Naive thymus-derived CD4-positive, alpha-beta T cell (primary cell): ENCODE data around the gene FAF1. TPM values are rescaled to one million over a fixed set of nuclear protein-coding genes. Genes with fewer than 3 reads are reported as not detected.

Source experiments
- ATAC-seq: fragments of 150-1000 bp; cut with Tn5 transposase; 2 replicates; pipeline ENCODE4 v1.10.0; 2021; ENCODE audit warnings: mild to moderate bottlenecking, moderate library complexity
- CTCF ChIA-PET: fragments of 350-600 bp; sonication (Branson Sonifier 250); formaldehyde crosslinking; loops from one replicate; lab custom pipeline; 2021; ENCODE audit warnings: antibody characterized with exemption; lab: Charles Lee
- POLR2A ChIA-PET: fragments of 350-600 bp; sonication (Branson Sonifier 250); formaldehyde crosslinking; loops from one replicate; lab custom pipeline; 2021; ENCODE audit warnings: antibody characterized with exemption, inconsistent platforms; lab: Charles Lee
- DNase-seq, 9 donors: peaks; one replicate each; pipeline versions ENCODE4 v3.0.0 to v3.0.0-alpha.2; 2020 to 2022; ENCODE audit warnings: mixed read lengths in 1 of 9
- H3K27ac ChIP-seq: one replicate; pipeline ENCODE4 v1.7.0; 2013; ENCODE audit warnings: mild to moderate bottlenecking, low read depth, low read length, moderate library complexity
- H3K27me3 ChIP-seq, 2 donors: one replicate each; pipeline ENCODE4 v1.7.0; 2013; ENCODE audit warnings: low read length in 2 of 2, mild to moderate bottlenecking in 2 of 2, moderate library complexity in 2 of 2; ENCODE audit not compliant: control insufficient read depth in 2 of 2, insufficient read depth in 2 of 2
- H3K36me3 ChIP-seq, 3 experiments: 1 replicate in 2 of 3; 2 replicates in 1 of 3; pipeline ENCODE4 v1.7.0; 2013; ENCODE audit warnings: low read length in 3 of 3, mild to moderate bottlenecking in 3 of 3, moderate library complexity in 1 of 3; ENCODE audit not compliant: insufficient read depth in 3 of 3, control insufficient read depth in 2 of 3
- H3K4me1 ChIP-seq, 2 donors: one replicate each; pipeline ENCODE4 v1.7.0; 2013; ENCODE audit warnings: low read length in 2 of 2, mild to moderate bottlenecking in 2 of 2, moderate library complexity in 1 of 2; ENCODE audit not compliant: control insufficient read depth in 2 of 2, insufficient read depth in 2 of 2
- H3K4me3 ChIP-seq: 2 replicates; pipeline ENCODE4 v1.7.0; 2013; ENCODE audit warnings: mild to moderate bottlenecking, low read length
- H3K9me3 ChIP-seq, 3 experiments: 1 replicate in 2 of 3; 2 replicates in 1 of 3; pipeline ENCODE4 v1.7.0; 2013; ENCODE audit warnings: low read length in 3 of 3; ENCODE audit not compliant: control insufficient read depth in 2 of 3
- H3K27ac Mint-ChIP-seq, 9 donors: one replicate each; pipeline ENCODE4 v1.8.0; 2020 to 2022; ENCODE audit warnings: mixed read lengths in 9 of 9, mild to moderate bottlenecking in 8 of 9, moderate library complexity in 5 of 9, inconsistent platforms in 2 of 9
- H3K27me3 Mint-ChIP-seq, 5 donors: one replicate each; pipeline ENCODE4 v1.8.0; 2021 to 2022; ENCODE audit warnings: mixed read lengths in 5 of 5, mild to moderate bottlenecking in 1 of 5
- H3K36me3 Mint-ChIP-seq, 5 donors: one replicate each; pipeline ENCODE4 v1.8.0; 2020 to 2022; ENCODE audit warnings: mixed read lengths in 5 of 5, mild to moderate bottlenecking in 3 of 5, inconsistent platforms in 1 of 5
- H3K4me1 Mint-ChIP-seq, 7 donors: one replicate each; pipeline ENCODE4 v1.8.0; 2020 to 2022; ENCODE audit warnings: mixed read lengths in 7 of 7, mild to moderate bottlenecking in 3 of 7, inconsistent platforms in 1 of 7
- H3K4me3 Mint-ChIP-seq, 10 donors: one replicate each; pipeline ENCODE4 v1.8.0; 2020 to 2022; ENCODE audit warnings: mild to moderate bottlenecking in 10 of 10, mixed read lengths in 10 of 10, moderate library complexity in 6 of 10, inconsistent platforms in 2 of 10
- H3K9me3 Mint-ChIP-seq, 11 donors: one replicate each; pipeline ENCODE4 v1.8.0; 2020 to 2022; ENCODE audit warnings: mixed read lengths in 11 of 11, mild to moderate bottlenecking in 4 of 11, inconsistent platforms in 1 of 11, moderate library complexity in 1 of 11
- intact Hi-C, 2 donors: fragments of 100-400 bp; cut with micrococcal nuclease; formaldehyde crosslinking; loops; one replicate each; pipeline ENCODE4 v1.15.1; 2023
- polyA plus RNA-seq, 2 donors: library from polyadenylated mRNA; unstranded; fragments of 300-500 nt; fragmentation: Illumina TruSeq; gene quantifications; one replicate each; pipeline ENCODE4 v1.2.3, GENCODE V29; 2021
- total RNA-seq, 6 experiments: library from RNA in 5 of 6; stranded (reverse) in 5 of 6; gene quantifications; 1 replicate in 5 of 6; 2 replicates in 1 of 6; pipeline ENCODE4 v1.2.3 and lab custom pipeline; 2021 to 2026

Gene FAF1
- total and polyA plus RNA-seq, 7 experiments from 2014 or later: 36.9 to 66.6 (median 48.5) TPM

DNA sequence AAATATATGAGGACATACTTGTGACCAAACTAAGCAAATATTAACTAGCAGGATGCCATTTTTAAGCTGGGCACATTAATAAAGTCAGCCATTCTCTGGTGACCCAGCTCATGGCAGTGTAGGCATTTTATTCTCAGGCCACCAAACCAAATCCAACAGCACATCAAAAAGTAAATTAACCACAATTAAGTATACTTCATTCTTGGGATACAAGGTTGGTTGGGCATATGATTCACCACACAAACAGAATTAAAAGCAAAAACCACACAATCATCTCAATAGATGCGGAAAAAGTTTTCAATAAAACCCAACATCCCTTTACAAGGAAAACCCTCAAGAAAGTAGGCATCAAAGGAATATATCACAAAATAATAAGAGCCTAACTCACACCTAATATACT, 101.3 kb downstream of the FAF1 start:
- H3K4me1 Mint-ChIP-seq: peaks cover 4 to 58% (median 37%) of the 10 kb centered on the region in 7 donors
- POLR2A ChIA-PET: no interaction called here

DNA sequence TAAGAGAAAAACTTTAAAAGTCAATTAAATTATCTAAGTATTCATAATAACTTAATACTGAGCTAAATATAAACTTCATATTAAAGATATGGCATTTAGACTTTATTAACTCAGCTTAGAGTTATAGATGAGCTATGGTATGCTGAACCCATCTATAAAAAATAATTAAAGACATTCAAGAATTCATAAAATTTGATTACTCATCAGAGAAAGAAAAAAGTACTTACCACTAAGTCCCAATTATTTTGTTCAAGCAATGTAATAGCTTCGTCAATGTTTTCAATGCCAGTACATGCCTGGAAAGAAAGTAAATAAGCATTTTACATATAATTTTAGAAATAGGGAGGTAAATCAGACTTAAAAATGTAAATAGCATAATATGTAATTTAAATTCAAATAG, 102.4 kb downstream of the FAF1 start:
- H3K27ac Mint-ChIP-seq: no peak overlapping the region
- no peaks in the 10 kb centered on the region for H3K36me3 ChIP-seq
- peaks cover 4 to 61% (median 41%) of the 10 kb centered on the region in 7 donors for H3K4me1 Mint-ChIP-seq
- POLR2A ChIA-PET: no interaction called here
- H3K27ac ChIP-seq: no peak overlapping the region
- H3K4me1 ChIP-seq: no peaks in the 10 kb centered on the region
- intact Hi-C loops: no loop called here
- no peak for DNase-seq
- no peak for ATAC-seq
- H3K9me3 Mint-ChIP-seq: peaks cover 3 to 36% (median 22%) of the 10 kb centered on the region in 11 donors
- no peaks in the 10 kb centered on the region for H3K27me3 ChIP-seq
- no peaks in the 10 kb centered on the region for H3K27me3 Mint-ChIP-seq
- CTCF ChIA-PET: no interaction called here
- peaks cover 0 to 5% (median 5%) of the 10 kb centered on the region in 3 experiments for H3K9me3 ChIP-seq
- H3K36me3 Mint-ChIP-seq: peaks cover 24 to 45% (median 34%) of the 10 kb centered on the region in 5 donors
- H3K4me3 ChIP-seq: no peak overlapping the region
- no peak overlapping the region for H3K4me3 Mint-ChIP-seq

More for the DNA sequence above, 101.3 kb downstream of the FAF1 start:
- no peak for ATAC-seq
- Mint-ChIP-seq H3K27me3 (no peaks in the 10 kb centered on the region), H3K9me3 (peaks cover 5 to 44% (median 23%) of the 10 kb centered on the region in 11 donors), H3K36me3 (peaks cover 24 to 50% (median 41%) of the 10 kb centered on the region in 5 donors), H3K4me3 (no peak overlapping the region), H3K27ac (no peak overlapping the region)
- DNase-seq: no peak
- Histone ChIP-seq H3K36me3 (no peaks in the 10 kb centered on the region), H3K4me1 (no peaks in the 10 kb centered on the region), H3K9me3 (peaks cover 0 to 5% (median 5%) of the 10 kb centered on the region in 3 experiments), H3K4me3 (no peak overlapping the region), H3K27ac (no peak overlapping the region), H3K27me3 (no peaks in the 10 kb centered on the region)
- CTCF ChIA-PET: no interaction called here
- intact Hi-C loops: no loop called here

DNA sequence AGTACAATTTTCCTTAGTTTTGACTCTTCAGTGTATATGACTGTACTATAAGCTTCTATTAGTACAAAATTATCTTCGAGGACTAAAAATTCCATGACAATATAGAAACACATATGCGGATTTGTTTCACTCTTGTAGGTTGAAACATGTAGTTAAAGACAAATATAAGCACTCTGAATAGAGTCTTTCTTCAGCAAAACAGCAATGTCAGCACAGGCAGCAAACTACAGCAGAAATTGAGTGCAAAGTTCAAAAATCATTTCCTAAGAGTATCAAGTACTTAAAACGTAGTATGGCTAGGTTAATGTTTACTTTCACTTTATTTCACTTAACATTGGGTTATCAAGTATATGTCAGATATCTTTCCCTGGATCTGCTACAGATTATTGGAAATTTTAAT, 106.7 kb downstream of the FAF1 start:
- POLR2A ChIA-PET: no interaction called here
- peak overlapping the region in 1 of 9 donors; percentile 6 for H3K27ac Mint-ChIP-seq

DNA sequence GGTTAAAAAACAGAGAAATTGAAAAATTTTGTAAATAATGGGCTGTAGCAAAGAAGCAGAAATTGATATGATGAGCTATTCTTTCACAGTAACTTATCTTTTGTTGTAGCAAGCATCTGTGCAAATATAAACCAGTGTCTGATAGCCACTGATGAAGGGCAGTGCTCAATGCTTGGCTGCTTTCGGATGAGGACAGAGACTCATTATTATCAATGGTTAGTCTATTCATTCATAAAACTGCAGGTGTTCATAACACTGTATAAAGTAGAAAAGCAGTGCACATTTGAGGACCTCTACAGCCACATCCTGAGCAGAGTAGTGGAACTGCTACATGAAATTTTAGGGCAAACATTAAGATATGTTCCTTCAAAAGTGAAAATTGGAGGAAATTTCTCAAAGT, 107.2 kb downstream of the FAF1 start:
- DNase-seq (no peak), ATAC-seq (no peak)
- POLR2A ChIA-PET: no interaction called here
- no peaks in the 10 kb centered on the region for H3K27me3 Mint-ChIP-seq
- Histone ChIP-seq H3K4me3 (no peak overlapping the region), H3K36me3 (no peaks in the 10 kb centered on the region), H3K27ac (no peak overlapping the region), H3K27me3 (no peaks in the 10 kb centered on the region), H3K4me1 (no peaks in the 10 kb centered on the region), H3K9me3 (peaks cover 0 to 4% (median 0%) of the 10 kb centered on the region in 3 experiments)
- H3K36me3 Mint-ChIP-seq: peaks cover 0 to 34% (median 15%) of the 10 kb centered on the region in 5 donors
- H3K27ac Mint-ChIP-seq: peak overlapping the region in 1 of 9 donors; percentile 16
- H3K4me3 Mint-ChIP-seq: no peak overlapping the region
- CTCF ChIA-PET: interaction anchor here (0.6 kb wide), 1 partner anchor 339 kb away, joined by 3 read pairs; no protein-coding TSS in a partner anchor
- intact Hi-C loops: no loop called here
- H3K9me3 Mint-ChIP-seq: peaks cover 0 to 9% (median 6%) of the 10 kb centered on the region in 11 donors
- H3K4me1 Mint-ChIP-seq: peaks cover 0 to 44% (median 34%) of the 10 kb centered on the region in 7 donors

More for the DNA sequence above, 106.7 kb downstream of the FAF1 start:
- no peaks in the 10 kb centered on the region for H3K27me3 ChIP-seq
- Mint-ChIP-seq H3K4me1 (peaks cover 0 to 40% (median 33%) of the 10 kb centered on the region in 7 donors), H3K36me3 (peaks cover 0 to 30% (median 10%) of the 10 kb centered on the region in 5 donors), H3K4me3 (no peak overlapping the region), H3K27me3 (no peaks in the 10 kb centered on the region), H3K9me3 (peaks cover 0 to 5% (median 4%) of the 10 kb centered on the region in 11 donors)
- H3K9me3 ChIP-seq: peaks cover 0 to 4% (median 0%) of the 10 kb centered on the region in 3 experiments
- H3K4me1 ChIP-seq: no peaks in the 10 kb centered on the region
- no peaks in the 10 kb centered on the region for H3K36me3 ChIP-seq
- H3K27ac ChIP-seq: no peak overlapping the region
- no peak overlapping the region for H3K4me3 ChIP-seq
- ATAC-seq (no peak), DNase-seq (no peak)
- intact Hi-C loops: no loop called here
- CTCF ChIA-PET: no interaction called here

DNA sequence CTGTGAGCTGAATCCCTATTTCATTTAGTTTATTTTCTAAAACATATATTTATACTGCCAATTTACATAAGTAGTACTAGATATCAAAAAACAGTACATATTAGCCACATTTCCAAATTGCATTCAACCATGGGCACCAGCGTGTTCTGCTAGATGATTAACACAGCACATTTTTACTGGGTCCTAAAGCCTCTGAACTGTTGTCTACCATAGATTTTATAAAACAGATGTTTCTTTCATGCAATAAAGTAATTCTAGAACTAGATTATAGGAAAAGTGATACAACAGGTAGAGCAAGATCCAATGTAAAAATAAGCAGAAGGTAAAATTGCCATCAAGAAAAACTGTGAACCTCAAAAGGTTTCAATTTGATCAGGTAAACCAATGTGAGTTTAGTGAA, 108.6 kb downstream of the FAF1 start:
- no peak for DNase-seq
- peaks cover 0 to 4% (median 0%) of the 10 kb centered on the region in 3 experiments for H3K9me3 ChIP-seq
- Mint-ChIP-seq H3K4me3 (no peak overlapping the region), H3K9me3 (peaks cover 0 to 20% (median 14%) of the 10 kb centered on the region in 11 donors), H3K4me1 (peaks cover 0 to 54% (median 42%) of the 10 kb centered on the region in 7 donors), H3K27me3 (no peaks in the 10 kb centered on the region), H3K27ac (peak overlapping the region in 1 of 9 donors; percentile 5), H3K36me3 (peaks cover 0 to 45% (median 18%) of the 10 kb centered on the region in 5 donors)
- H3K4me3 ChIP-seq: no peak overlapping the region
- ATAC-seq: no peak
- POLR2A ChIA-PET: no interaction called here
- CTCF ChIA-PET: no interaction called here
- H3K36me3 ChIP-seq: no peaks in the 10 kb centered on the region
- intact Hi-C loops: no loop called here
- H3K4me1 ChIP-seq: no peaks in the 10 kb centered on the region
- H3K27ac ChIP-seq: no peak overlapping the region
- no peaks in the 10 kb centered on the region for H3K27me3 ChIP-seq

GRCh38 chr1:50851034-50851433, 109.0 kb downstream of the FAF1 start:
- Histone ChIP-seq H3K4me3 (no peak overlapping the region), H3K36me3 (no peaks in the 10 kb centered on the region), H3K27me3 (no peaks in the 10 kb centered on the region), H3K27ac (no peak overlapping the region), H3K4me1 (no peaks in the 10 kb centered on the region), H3K9me3 (peaks cover 0 to 4% (median 0%) of the 10 kb centered on the region in 3 experiments)
- Mint-ChIP-seq H3K4me1 (peaks cover 0 to 52% (median 38%) of the 10 kb centered on the region in 7 donors), H3K27me3 (no peaks in the 10 kb centered on the region), H3K4me3 (no peak overlapping the region), H3K27ac (no peak overlapping the region), H3K9me3 (peaks cover 0 to 20% (median 14%) of the 10 kb centered on the region in 11 donors), H3K36me3 (peaks cover 0 to 43% (median 20%) of the 10 kb centered on the region in 5 donors)
- intact Hi-C loops: no loop called here
- ChIA-PET CTCF (no interaction called here), POLR2A (no interaction called here)
- ATAC-seq (no peak), DNase-seq (no peak)

GRCh38 chr1:50847303-50847702, 112.8 kb downstream of the FAF1 start:
- DNase-seq (no peak), ATAC-seq (no peak)
- no peak overlapping the region for H3K27ac Mint-ChIP-seq
- no peaks in the 10 kb centered on the region for H3K27me3 Mint-ChIP-seq
- no peaks in the 10 kb centered on the region for H3K27me3 ChIP-seq
- no peak overlapping the region for H3K4me3 Mint-ChIP-seq
- intact Hi-C loops: no loop called here
- no peaks in the 10 kb centered on the region for H3K36me3 ChIP-seq
- H3K27ac ChIP-seq: no peak overlapping the region
- no peaks in the 10 kb centered on the region for H3K4me1 ChIP-seq
- ChIA-PET CTCF (interaction anchor here (0.8 kb wide), 1 partner anchor 72 kb away, joined by 3 read pairs; no protein-coding TSS in a partner anchor), POLR2A (no interaction called here)
- H3K4me3 ChIP-seq: no peak overlapping the region
- H3K36me3 Mint-ChIP-seq: peaks cover 0 to 46% (median 22%) of the 10 kb centered on the region in 5 donors
- peaks cover 0 to 4% (median 0%) of the 10 kb centered on the region in 3 experiments for H3K9me3 ChIP-seq
- peaks cover 0 to 20% (median 14%) of the 10 kb centered on the region in 11 donors for H3K9me3 Mint-ChIP-seq
- peaks cover 0 to 51% (median 39%) of the 10 kb centered on the region in 7 donors for H3K4me1 Mint-ChIP-seq
